Esophagus muscularis mucosa (tissue), 4 donors: Measurements from ENCODE around the gene RSU1. TPM values are rescaled to one million over a fixed set of nuclear protein-coding genes. Genes with fewer than 3 reads are reported as not detected.

Experiments used
- DNase-seq: peaks from one replicate; pipeline ENCODE4 v3.0.0-alpha.2; 2017; ENCODE audit errors: extremely low spot score
- H3K27ac ChIP-seq, 4 donors: fragments of 200-600 bp; sonication (generic); replicated peaks in 1 of 4; 1 replicate in 3 of 4; 2 replicates in 1 of 4; pipeline ENCODE4 v1.5.1; 2016 to 2019; ENCODE audit warnings: mild to moderate bottlenecking in 1 of 4
- H3K27me3 ChIP-seq, 4 donors: fragments of 200-600 bp; sonication (generic); one replicate each; pipeline versions ENCODE4 v1.5.1 to v1.6.0; 2016 to 2019
- H3K36me3 ChIP-seq, 4 donors: fragments of 200-600 bp; sonication (generic); one replicate each; pipeline ENCODE4 v1.5.1; 2016 to 2019
- H3K4me1 ChIP-seq, 4 donors: fragments of 200-600 bp; sonication (generic); one replicate each; pipeline ENCODE4 v1.5.1; 2016 to 2019
- H3K4me3 ChIP-seq, 4 donors: fragments of 200-600 bp; sonication (generic); 1 replicate in 2 of 4; 2 replicates in 2 of 4; pipeline ENCODE4 v1.5.1; 2016 to 2019; ENCODE audit warnings: mild to moderate bottlenecking in 4 of 4, moderate library complexity in 1 of 4
- H3K9me3 ChIP-seq, 4 donors: fragments of 200-600 bp; sonication (generic); 1 replicate in 3 of 4; 2 replicates in 1 of 4; pipeline ENCODE4 v1.5.1; 2016 to 2019
- EP300 ChIP-seq: sonication (generic); formaldehyde crosslinking; IDR thresholded peaks from one replicate; pipeline ENCODE4 v1.6.1; 2017; ENCODE audit warnings: antibody characterized with exemption
- POLR2A ChIP-seq: fragments of 450-650 bp; IDR thresholded peaks from one replicate; pipeline ENCODE4 v1.6.1; 2017; ENCODE audit warnings: antibody characterized with exemption, moderate library complexity, mild to moderate bottlenecking, low read depth
- POLR2AphosphoS5 ChIP-seq, 2 donors: sonication (generic); formaldehyde crosslinking; IDR thresholded peaks; one replicate each; pipeline ENCODE4 v1.6.1; 2017; ENCODE audit warnings: antibody characterized with exemption in 2 of 2
- WGBS: methylation state at CpG from one replicate; pipeline ENCODE4 v1.1.5; 2018; 5-methylcytosine and 5-hydroxymethylcytosine counted together
- intact Hi-C: fragments of 100-400 bp; cut with DNase I; formaldehyde crosslinking; loops from one replicate; pipeline ENCODE4 v1.15.1; 2023
- total RNA-seq, 4 donors: library from RNA; depleted of rRNA; stranded (reverse); fragments of >200 nt; gene quantifications; one replicate each; pipeline versions ENCODE4 v1.1.0 to v1.2.1, GENCODE V29; 2016
- TF ChIP-seq, protein P1 (sequence below), 3 experiments: fragments of 200-600 bp in 2 of 3; fragments of 450-650 bp in 1 of 3; sonication (generic) in 2 of 3; IDR thresholded peaks; one replicate each; pipeline ENCODE4 v1.5.1; 2017 to 2019; ENCODE audit warnings: antibody characterized with exemption in 3 of 3, mild to moderate bottlenecking in 2 of 3, moderate library complexity in 1 of 3

Gene RSU1
- total RNA-seq, 4 donors from 2014 or later = 56.9 to 146 (median 90.7) TPM

GRCh38 chr10:16597656-16598055, 219.6 kb downstream of the RSU1 start:
- intact Hi-C loops = no loop called here
- no peaks in the 10 kb centered on the region for H3K9me3 ChIP-seq
- no peaks in the 10 kb centered on the region for H3K4me1 ChIP-seq
- WGBS = 97% methylated on average over 9 of the region's 11 CpGs
- no peak for DNase-seq
- H3K4me3 ChIP-seq = no peak overlapping the region
- H3K36me3 ChIP-seq = peaks cover 0 to 26% (median 12%) of the 10 kb centered on the region in 4 donors
- TF ChIP-seq, protein P1, sequence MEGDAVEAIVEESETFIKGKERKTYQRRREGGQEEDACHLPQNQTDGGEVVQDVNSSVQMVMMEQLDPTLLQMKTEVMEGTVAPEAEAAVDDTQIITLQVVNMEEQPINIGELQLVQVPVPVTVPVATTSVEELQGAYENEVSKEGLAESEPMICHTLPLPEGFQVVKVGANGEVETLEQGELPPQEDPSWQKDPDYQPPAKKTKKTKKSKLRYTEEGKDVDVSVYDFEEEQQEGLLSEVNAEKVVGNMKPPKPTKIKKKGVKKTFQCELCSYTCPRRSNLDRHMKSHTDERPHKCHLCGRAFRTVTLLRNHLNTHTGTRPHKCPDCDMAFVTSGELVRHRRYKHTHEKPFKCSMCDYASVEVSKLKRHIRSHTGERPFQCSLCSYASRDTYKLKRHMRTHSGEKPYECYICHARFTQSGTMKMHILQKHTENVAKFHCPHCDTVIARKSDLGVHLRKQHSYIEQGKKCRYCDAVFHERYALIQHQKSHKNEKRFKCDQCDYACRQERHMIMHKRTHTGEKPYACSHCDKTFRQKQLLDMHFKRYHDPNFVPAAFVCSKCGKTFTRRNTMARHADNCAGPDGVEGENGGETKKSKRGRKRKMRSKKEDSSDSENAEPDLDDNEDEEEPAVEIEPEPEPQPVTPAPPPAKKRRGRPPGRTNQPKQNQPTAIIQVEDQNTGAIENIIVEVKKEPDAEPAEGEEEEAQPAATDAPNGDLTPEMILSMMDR (IDR thresholded peaks at IDR 0.05) = no peak
- TF ChIP-seq POLR2AphosphoS5 (IDR thresholded peaks at IDR 0.05) (no peak), POLR2A (no peak), EP300 (no peak)
- no peaks in the 10 kb centered on the region for H3K27me3 ChIP-seq
- no peak overlapping the region for H3K27ac ChIP-seq

DNA sequence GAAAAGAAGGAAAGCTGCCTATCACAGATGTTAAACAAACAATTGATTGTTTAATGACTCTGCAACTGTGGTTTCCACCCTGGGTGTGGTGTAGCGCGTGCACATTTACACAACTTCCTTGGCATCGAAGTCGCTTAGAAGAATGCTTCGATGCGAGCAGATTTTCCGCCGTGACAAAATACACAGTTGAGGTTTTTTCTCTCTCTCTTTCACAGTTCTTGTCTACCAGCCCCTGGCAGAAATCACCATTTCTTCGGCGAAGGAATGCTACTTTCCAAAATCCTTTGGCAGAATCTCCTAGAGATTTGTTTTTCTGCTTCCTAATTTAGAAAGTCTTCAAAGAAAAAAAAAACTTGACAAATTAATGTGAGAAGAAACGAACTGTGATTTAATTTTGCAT, 224.8 kb downstream of the RSU1 start:
- Histone ChIP-seq H3K27me3 (no peaks in the 10 kb centered on the region), H3K4me3 (no peak overlapping the region), H3K9me3 (no peaks in the 10 kb centered on the region), H3K36me3 (peaks cover 4 to 32% (median 17%) of the 10 kb centered on the region in 4 donors), H3K4me1 (no peaks in the 10 kb centered on the region), H3K27ac (no peak overlapping the region)
- TF ChIP-seq POLR2A (no peak), POLR2AphosphoS5 (IDR thresholded peaks at IDR 0.05) (no peak), EP300 (no peak)
- TF ChIP-seq, protein P1 (IDR thresholded peaks at IDR 0.05) = no peak
- 80% methylated on average over 11 of the region's 11 CpGs for WGBS
- no peak for DNase-seq
- intact Hi-C loops = no loop called here

GRCh38 chr10:16586358-16587138, 230.7 kb downstream of the RSU1 start:
- no peak overlapping the region for H3K27ac ChIP-seq
- peaks cover 0 to 4% (median 0%) of the 10 kb centered on the region in 4 donors for H3K27me3 ChIP-seq
- H3K4me1 ChIP-seq = no peaks in the 10 kb centered on the region
- WGBS = 87% methylated on average over 7 of the region's 7 CpGs
- intact Hi-C loops = no loop called here
- H3K4me3 ChIP-seq = no peak overlapping the region
- DNase-seq = no peak
- H3K36me3 ChIP-seq = peaks cover 0 to 5% (median 2%) of the 10 kb centered on the region in 4 donors
- no peaks in the 10 kb centered on the region for H3K9me3 ChIP-seq
- TF ChIP-seq POLR2AphosphoS5 (IDR thresholded peaks at IDR 0.05) = no peak
- no peak for TF ChIP-seq POLR2A
- no peak for TF ChIP-seq EP300
- TF ChIP-seq, protein P1 (IDR thresholded peaks at IDR 0.05) = no peak

DNA sequence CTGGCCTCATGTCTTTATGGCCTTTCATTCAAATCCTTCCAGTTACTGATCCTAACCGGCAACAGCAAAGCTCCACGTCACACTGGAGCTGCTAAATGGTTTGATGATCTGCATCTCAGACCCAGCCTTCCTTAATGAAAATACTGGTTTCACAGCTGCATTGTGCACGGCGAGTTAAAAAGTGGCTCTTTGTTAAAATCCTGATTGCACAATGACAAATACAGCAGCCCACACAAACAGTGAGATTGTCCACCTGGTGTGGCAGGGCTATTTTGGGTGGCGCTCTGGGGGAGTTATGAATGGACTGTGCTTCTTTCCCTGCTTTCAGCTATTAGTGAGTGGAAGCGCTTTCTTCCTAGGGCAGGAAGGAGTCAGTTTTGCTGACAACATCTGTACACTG, 232.1 kb downstream of the RSU1 start:
- no peaks in the 10 kb centered on the region for H3K36me3 ChIP-seq
- H3K4me1 ChIP-seq = no peaks in the 10 kb centered on the region
- H3K27ac ChIP-seq = no peak overlapping the region
- WGBS = 72% methylated on average over 6 of the region's 6 CpGs
- no peaks in the 10 kb centered on the region for H3K9me3 ChIP-seq
- peaks cover 0 to 4% (median 0%) of the 10 kb centered on the region in 4 donors for H3K27me3 ChIP-seq
- intact Hi-C loops = no loop called here
- DNase-seq = no peak
- no peak overlapping the region for H3K4me3 ChIP-seq
- TF ChIP-seq EP300 (no peak), POLR2AphosphoS5 (IDR thresholded peaks at IDR 0.05) (no peak), POLR2A (no peak)
- TF ChIP-seq, protein P1 (IDR thresholded peaks at IDR 0.05) = no peak
